Natural killer cell treated with Interleukin-12 subunit alpha and Interleukin-12 subunit beta and Interleukin-15 and Interleukin-18, amount 100 ng/mL, for 72 hours (primary cell): ENCODE measurements around the gene ACO2. TPM values are rescaled to one million over a fixed set of nuclear protein-coding genes. Genes with fewer than 3 reads are reported as not detected.

Source experiments
- ATAC-seq, 2 donors: fragments of 150-1000 bp; cut with Tn5 transposase in 1 of 2; sonication (Bioruptor Pico), chemical (Tn5 transposase) in 1 of 2; 2 replicates each; pipeline ENCODE4 v1.10.0; 2021
- DNase-seq: peaks from one replicate; pipeline ENCODE4 v3.0.0; 2022; ENCODE audit warnings: low spot score
- H3K27ac Mint-ChIP-seq, 2 donors: 1 replicate in 1 of 2; 2 replicates in 1 of 2; pipeline ENCODE4 v1.8.0; 2022; ENCODE audit warnings: mixed read lengths in 2 of 2, mild to moderate bottlenecking in 1 of 2, moderate library complexity in 1 of 2
- H3K27me3 Mint-ChIP-seq, 2 donors: 1 replicate in 1 of 2; 2 replicates in 1 of 2; pipeline ENCODE4 v1.8.0; 2022; ENCODE audit warnings: mixed read lengths in 2 of 2
- H3K36me3 Mint-ChIP-seq: one replicate; pipeline ENCODE4 v1.8.0; 2022; ENCODE audit warnings: mixed read lengths
- H3K4me1 Mint-ChIP-seq, 2 donors: 1 replicate in 1 of 2; 2 replicates in 1 of 2; pipeline ENCODE4 v1.8.0; 2022; ENCODE audit warnings: low read depth in 2 of 2, mixed read lengths in 2 of 2, mild to moderate bottlenecking in 1 of 2
- H3K4me3 Mint-ChIP-seq: one replicate; pipeline ENCODE4 v1.8.0; 2022; ENCODE audit warnings: mixed read lengths
- H3K9me3 Mint-ChIP-seq: 2 replicates; pipeline ENCODE4 v1.8.0; 2022; ENCODE audit warnings: mixed read lengths
- total RNA-seq, 2 donors: library from RNA; stranded (reverse); gene quantifications; one replicate each; pipeline ENCODE4 v1.2.3, GENCODE V29; 2022

The ACO2 gene
- total RNA-seq, 2 donors from 2014 or later: 109 to 113 TPM

GRCh38 chr22:41512421-41513194, 43.7 kb downstream of the ACO2 start:
- DNase-seq (no peak), ATAC-seq (no peak)
- Mint-ChIP-seq H3K4me1 (no peaks in the 10 kb centered on the region), H3K36me3 (peaks cover 9% of the 10 kb centered on the region), H3K4me3 (no peak overlapping the region), H3K27ac (no peak overlapping the region), H3K9me3 (no peaks in the 10 kb centered on the region), H3K27me3 (no peaks in the 10 kb centered on the region)

- H3K27ac Mint-ChIP-seq: no peak overlapping the region
- H3K27me3 Mint-ChIP-seq: no peaks in the 10 kb centered on the region
- H3K36me3 Mint-ChIP-seq: peaks cover 9% of the 10 kb centered on the region
- DNase-seq (no peak), ATAC-seq (no peak)
- no peaks in the 10 kb centered on the region for H3K4me1 Mint-ChIP-seq
- no peaks in the 10 kb centered on the region for H3K9me3 Mint-ChIP-seq
- H3K4me3 Mint-ChIP-seq: no peak overlapping the region
Observed at GRCh38 chr22:41513391-41513790, 44.5 kb downstream of the ACO2 start.

- Mint-ChIP-seq H3K27ac (no peak overlapping the region), H3K4me3 (no peak overlapping the region), H3K4me1 (no peaks in the 10 kb centered on the region), H3K36me3 (peaks cover 9% of the 10 kb centered on the region), H3K9me3 (no peaks in the 10 kb centered on the region), H3K27me3 (no peaks in the 10 kb centered on the region)
- DNase-seq (no peak), ATAC-seq (no peak)
Observed at GRCh38 chr22:41516462-41516861, 47.5 kb downstream of the ACO2 start.

GRCh38 chr22:41517172-41518047, 48.5 kb downstream of the ACO2 start:
- no peaks in the 10 kb centered on the region for H3K27me3 Mint-ChIP-seq
- H3K36me3 Mint-ChIP-seq: peaks cover 4% of the 10 kb centered on the region
- no peaks in the 10 kb centered on the region for H3K9me3 Mint-ChIP-seq
- ATAC-seq (no peak), DNase-seq (no peak)
- no peak overlapping the region for H3K27ac Mint-ChIP-seq
- no peak overlapping the region for H3K4me3 Mint-ChIP-seq
- no peaks in the 10 kb centered on the region for H3K4me1 Mint-ChIP-seq

- H3K27me3 Mint-ChIP-seq: no peaks in the 10 kb centered on the region
- no peaks in the 10 kb centered on the region for H3K4me1 Mint-ChIP-seq
- H3K27ac Mint-ChIP-seq: no peak overlapping the region
- H3K36me3 Mint-ChIP-seq: no peaks in the 10 kb centered on the region
- ATAC-seq (no peak), DNase-seq (no peak)
- H3K4me3 Mint-ChIP-seq: no peak overlapping the region
- H3K9me3 Mint-ChIP-seq: no peaks in the 10 kb centered on the region
Observed at GRCh38 chr22:41518048-41518347, 49.1 kb downstream of the ACO2 start.

GRCh38 chr22:41521126-41521525, 52.2 kb downstream of the ACO2 start:
- no peak for DNase-seq
- Mint-ChIP-seq H3K27me3 (no peaks in the 10 kb centered on the region), H3K4me1 (peaks cover 0 to 5% of the 10 kb centered on the region in 2 donors), H3K27ac (no peak overlapping the region), H3K9me3 (no peaks in the 10 kb centered on the region), H3K4me3 (no peak overlapping the region), H3K36me3 (no peaks in the 10 kb centered on the region)
- no peak for ATAC-seq

- no peaks in the 10 kb centered on the region for H3K9me3 Mint-ChIP-seq
- H3K27me3 Mint-ChIP-seq: no peaks in the 10 kb centered on the region
- no peak for ATAC-seq
- H3K4me1 Mint-ChIP-seq: peaks cover 0 to 9% of the 10 kb centered on the region in 2 donors
- H3K27ac Mint-ChIP-seq: no peak overlapping the region
- H3K4me3 Mint-ChIP-seq: no peak overlapping the region
- H3K36me3 Mint-ChIP-seq: no peaks in the 10 kb centered on the region
- no peak for DNase-seq
Observed at GRCh38 chr22:41522813-41523212, 53.9 kb downstream of the ACO2 start.

- Mint-ChIP-seq H3K27ac (peak overlapping the region in 1 of 2 donors; percentile 47), H3K4me3 (no peak overlapping the region), H3K4me1 (peaks cover 0 to 9% of the 10 kb centered on the region in 2 donors), H3K36me3 (peaks cover 3% of the 10 kb centered on the region), H3K27me3 (no peaks in the 10 kb centered on the region), H3K9me3 (no peaks in the 10 kb centered on the region)
- ATAC-seq (no peak), DNase-seq (no peak)
Observed at GRCh38 chr22:41523464-41524221, 54.7 kb downstream of the ACO2 start.

- H3K27ac Mint-ChIP-seq: peak overlapping the region in 1 of 2 donors; percentile 47
- H3K36me3 Mint-ChIP-seq: peaks cover 6% of the 10 kb centered on the region
- no peaks in the 10 kb centered on the region for H3K27me3 Mint-ChIP-seq
- no peaks in the 10 kb centered on the region for H3K9me3 Mint-ChIP-seq
- peaks cover 0 to 9% of the 10 kb centered on the region in 2 donors for H3K4me1 Mint-ChIP-seq
- H3K4me3 Mint-ChIP-seq: no peak overlapping the region
- no peak for ATAC-seq
- DNase-seq: no peak
Observed at GRCh38 chr22:41524251-41524661, 55.3 kb downstream of the ACO2 start.

- ATAC-seq (peak in 1 of 2 donors; percentile 40), DNase-seq (no peak)
- Mint-ChIP-seq H3K36me3 (peaks cover 6% of the 10 kb centered on the region), H3K9me3 (no peaks in the 10 kb centered on the region), H3K4me1 (peaks cover 0 to 9% of the 10 kb centered on the region in 2 donors), H3K4me3 (no peak overlapping the region), H3K27me3 (no peaks in the 10 kb centered on the region), H3K27ac (no peak overlapping the region)
Observed at GRCh38 chr22:41524809-41525449, 56.0 kb downstream of the ACO2 start.

- H3K27me3 Mint-ChIP-seq: no peaks in the 10 kb centered on the region
Observed at GRCh38 chr22:41525450-41526225, 56.7 kb downstream of the ACO2 start.

GRCh38 chr22:41526226-41526829, 57.4 kb downstream of the ACO2 start:
- no peak overlapping the region for H3K4me3 Mint-ChIP-seq
- no peak for ATAC-seq
- peaks cover 6% of the 10 kb centered on the region for H3K36me3 Mint-ChIP-seq
- peak overlapping the region in 1 of 2 donors; percentile 51 for H3K27ac Mint-ChIP-seq
- H3K4me1 Mint-ChIP-seq: peaks cover 0 to 9% of the 10 kb centered on the region in 2 donors
- no peak for DNase-seq
- H3K9me3 Mint-ChIP-seq: no peaks in the 10 kb centered on the region
- H3K27me3 Mint-ChIP-seq: no peaks in the 10 kb centered on the region

More at GRCh38 chr22:41525450-41526225, 56.7 kb downstream of the ACO2 start:
- Mint-ChIP-seq H3K36me3 (peaks cover 6% of the 10 kb centered on the region), H3K27ac (peak overlapping the region in 1 of 2 donors; percentile 51), H3K9me3 (no peaks in the 10 kb centered on the region), H3K4me1 (peaks cover 0 to 9% of the 10 kb centered on the region in 2 donors), H3K4me3 (no peak overlapping the region)
- ATAC-seq (no peak), DNase-seq (no peak)
